OCI-LY3 (cell line): ENCODE measurements around the gene SLC37A4.

ENCODE experiments used
- EZH2phosphoT487 ChIP-seq: fragments of 200-600 bp; shearing (Covaris generic); IDR thresholded peaks from 2 replicates; pipeline ENCODE4 v1.6.1; 2018; ENCODE audit warnings: antibody characterized with exemption, mixed run types, low read depth
- TF ChIP-seq, protein P1 (sequence below): fragments of 200-600, 300-600 bp; sonication (generic); IDR thresholded peaks from 2 replicates; pipeline ENCODE4 v1.5.1; 2014; ENCODE audit warnings: antibody characterized with exemption, low read length, low read depth

DNA sequence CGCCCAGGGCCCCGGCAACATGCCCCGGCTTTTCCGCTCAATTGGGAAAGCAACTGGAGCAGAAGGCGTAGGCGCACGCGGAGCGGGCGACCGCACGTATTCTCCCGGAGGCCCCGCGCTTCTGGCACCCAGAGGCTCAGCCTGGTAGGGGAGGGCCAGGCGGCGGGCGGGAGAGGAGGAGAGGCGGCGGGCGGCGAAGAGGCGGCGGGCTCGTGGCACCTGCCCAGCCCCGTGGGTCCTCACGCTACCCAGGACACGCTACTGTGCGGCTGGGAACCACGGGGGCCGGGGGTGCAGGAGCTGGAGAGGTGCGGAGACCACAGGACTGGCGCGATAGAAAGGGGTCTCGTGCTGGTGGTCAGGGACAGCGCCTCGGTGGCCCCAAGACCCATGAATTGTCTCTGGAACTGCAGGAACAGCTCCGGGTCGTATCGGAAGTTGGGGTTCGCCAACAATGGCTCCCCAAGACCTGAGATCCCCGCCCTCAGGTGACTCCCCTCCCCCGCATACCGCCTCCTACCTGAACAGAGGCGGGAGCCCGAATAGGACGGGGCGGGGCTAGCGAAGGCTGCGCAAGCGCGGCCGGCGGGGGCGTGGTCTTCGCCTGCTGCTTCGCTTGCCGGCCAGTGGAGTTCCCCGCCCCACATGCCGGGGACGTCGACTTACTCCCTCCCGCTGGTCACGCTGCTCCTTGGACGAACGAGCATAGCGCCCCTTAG is at the start of gene SLC37A4:
- no peak for TF ChIP-seq EZH2phosphoT487
- TF ChIP-seq, protein P1, sequence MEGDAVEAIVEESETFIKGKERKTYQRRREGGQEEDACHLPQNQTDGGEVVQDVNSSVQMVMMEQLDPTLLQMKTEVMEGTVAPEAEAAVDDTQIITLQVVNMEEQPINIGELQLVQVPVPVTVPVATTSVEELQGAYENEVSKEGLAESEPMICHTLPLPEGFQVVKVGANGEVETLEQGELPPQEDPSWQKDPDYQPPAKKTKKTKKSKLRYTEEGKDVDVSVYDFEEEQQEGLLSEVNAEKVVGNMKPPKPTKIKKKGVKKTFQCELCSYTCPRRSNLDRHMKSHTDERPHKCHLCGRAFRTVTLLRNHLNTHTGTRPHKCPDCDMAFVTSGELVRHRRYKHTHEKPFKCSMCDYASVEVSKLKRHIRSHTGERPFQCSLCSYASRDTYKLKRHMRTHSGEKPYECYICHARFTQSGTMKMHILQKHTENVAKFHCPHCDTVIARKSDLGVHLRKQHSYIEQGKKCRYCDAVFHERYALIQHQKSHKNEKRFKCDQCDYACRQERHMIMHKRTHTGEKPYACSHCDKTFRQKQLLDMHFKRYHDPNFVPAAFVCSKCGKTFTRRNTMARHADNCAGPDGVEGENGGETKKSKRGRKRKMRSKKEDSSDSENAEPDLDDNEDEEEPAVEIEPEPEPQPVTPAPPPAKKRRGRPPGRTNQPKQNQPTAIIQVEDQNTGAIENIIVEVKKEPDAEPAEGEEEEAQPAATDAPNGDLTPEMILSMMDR = no peak
